ENCODE data around the gene ULK3. TPM values are rescaled to one million over a fixed set of nuclear protein-coding genes. Genes with fewer than 3 reads are reported as not detected.

ULK3 gene
- total RNA-seq, 4 donors from 2014 or later = 39.0 to 56.5 (median 48.1) TPM

GRCh38 chr15:74809242-74809641 is 33.7 kb downstream of the ULK3 start:
- Histone ChIP-seq H3K36me3 (no peaks in the 10 kb centered on the region), H3K27me3 (no peaks in the 10 kb centered on the region), H3K27ac (no peak overlapping the region), H3K9me3 (no peaks in the 10 kb centered on the region), H3K4me1 (peaks cover 0 to 9% of the 10 kb centered on the region in 2 donors), H3K4me3 (no peak overlapping the region)
- ATAC-seq = no peak
- intact Hi-C loops (cut with DNase I; ENCODE audit: low total_unique reads) = no loop called here
- DNase-seq = no peak
- TF ChIP-seq, protein P1, sequence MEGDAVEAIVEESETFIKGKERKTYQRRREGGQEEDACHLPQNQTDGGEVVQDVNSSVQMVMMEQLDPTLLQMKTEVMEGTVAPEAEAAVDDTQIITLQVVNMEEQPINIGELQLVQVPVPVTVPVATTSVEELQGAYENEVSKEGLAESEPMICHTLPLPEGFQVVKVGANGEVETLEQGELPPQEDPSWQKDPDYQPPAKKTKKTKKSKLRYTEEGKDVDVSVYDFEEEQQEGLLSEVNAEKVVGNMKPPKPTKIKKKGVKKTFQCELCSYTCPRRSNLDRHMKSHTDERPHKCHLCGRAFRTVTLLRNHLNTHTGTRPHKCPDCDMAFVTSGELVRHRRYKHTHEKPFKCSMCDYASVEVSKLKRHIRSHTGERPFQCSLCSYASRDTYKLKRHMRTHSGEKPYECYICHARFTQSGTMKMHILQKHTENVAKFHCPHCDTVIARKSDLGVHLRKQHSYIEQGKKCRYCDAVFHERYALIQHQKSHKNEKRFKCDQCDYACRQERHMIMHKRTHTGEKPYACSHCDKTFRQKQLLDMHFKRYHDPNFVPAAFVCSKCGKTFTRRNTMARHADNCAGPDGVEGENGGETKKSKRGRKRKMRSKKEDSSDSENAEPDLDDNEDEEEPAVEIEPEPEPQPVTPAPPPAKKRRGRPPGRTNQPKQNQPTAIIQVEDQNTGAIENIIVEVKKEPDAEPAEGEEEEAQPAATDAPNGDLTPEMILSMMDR (IDR thresholded peaks at IDR 0.05 in 4 of 5, conservative IDR thresholded peaks at IDR 0.05 in 1 of 5) = no peak
- TF ChIP-seq POLR2A (IDR thresholded peaks at IDR 0.05) = no peak
- in situ Hi-C loops (cut with MboI; ENCODE audit: low sequenced_read_pairs in 4 of 4) = no loop called here

DNA sequence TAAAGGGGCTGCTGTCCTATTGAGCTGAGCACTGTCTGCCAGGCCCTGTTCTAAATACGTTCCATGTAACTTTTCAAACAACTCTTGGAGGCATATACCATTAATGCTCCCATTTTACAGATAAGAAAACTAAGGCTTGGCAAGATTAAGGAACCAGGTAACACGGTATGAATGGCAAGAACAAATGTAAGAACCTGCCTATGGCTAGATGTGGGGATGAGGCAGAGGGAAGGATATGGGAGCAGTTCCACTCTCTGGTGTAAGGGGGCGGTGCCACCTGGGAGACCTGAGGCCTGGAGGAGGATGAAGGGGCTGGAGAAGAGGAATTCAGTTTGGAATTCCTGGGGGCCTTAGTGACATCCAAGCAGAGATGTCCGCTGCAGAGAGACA is 34.1 kb downstream of the ULK3 start:
- H3K4me1 ChIP-seq = peaks cover 0 to 9% of the 10 kb centered on the region in 2 donors
- H3K27ac ChIP-seq = no peak overlapping the region
- DNase-seq (no peak), ATAC-seq (no peak)
- no peaks in the 10 kb centered on the region for H3K9me3 ChIP-seq
- H3K4me3 ChIP-seq = no peak overlapping the region
- in situ Hi-C loops (cut with MboI; ENCODE audit: low sequenced_read_pairs in 4 of 4) (no loop called here), intact Hi-C loops (cut with DNase I; ENCODE audit: low total_unique reads) (no loop called here)
- no peaks in the 10 kb centered on the region for H3K36me3 ChIP-seq
- TF ChIP-seq, protein P1 (IDR thresholded peaks at IDR 0.05 in 4 of 5, conservative IDR thresholded peaks at IDR 0.05 in 1 of 5) = no peak
- no peak for TF ChIP-seq POLR2A (IDR thresholded peaks at IDR 0.05)
- no peaks in the 10 kb centered on the region for H3K27me3 ChIP-seq

GRCh38 chr15:74808078-74808839 is 34.7 kb downstream of the ULK3 start:
- TF ChIP-seq, protein P1 (IDR thresholded peaks at IDR 0.05 in 4 of 5, conservative IDR thresholded peaks at IDR 0.05 in 1 of 5) = no peak
- TF ChIP-seq POLR2A (IDR thresholded peaks at IDR 0.05) = no peak

GRCh38 chr15:74807282-74807681 is 35.7 kb downstream of the ULK3 start:
- H3K4me1 ChIP-seq = peaks cover 0 to 9% of the 10 kb centered on the region in 2 donors
- intact Hi-C loops (cut with DNase I; ENCODE audit: low total_unique reads) = no loop called here
- no peak overlapping the region for H3K27ac ChIP-seq
- TF ChIP-seq, protein P1 (IDR thresholded peaks at IDR 0.05 in 4 of 5, conservative IDR thresholded peaks at IDR 0.05 in 1 of 5) = no peak
- TF ChIP-seq POLR2A (IDR thresholded peaks at IDR 0.05) = no peak
- H3K36me3 ChIP-seq = peaks cover 0 to 6% of the 10 kb centered on the region in 2 donors
- DNase-seq (no peak), ATAC-seq (no peak)
- H3K9me3 ChIP-seq = no peaks in the 10 kb centered on the region
- no peak overlapping the region for H3K4me3 ChIP-seq
- H3K27me3 ChIP-seq = no peaks in the 10 kb centered on the region
- in situ Hi-C loops (cut with MboI; ENCODE audit: low sequenced_read_pairs in 4 of 4) = no loop called here

More at GRCh38 chr15:74808078-74808839, 34.7 kb downstream of the ULK3 start:
- DNase-seq (peak in 1 of 2 donors; percentile 33), ATAC-seq (peak; percentile 45 to 47)
- in situ Hi-C loops (cut with MboI; ENCODE audit: low sequenced_read_pairs in 4 of 4) (no loop called here), intact Hi-C loops (cut with DNase I; ENCODE audit: low total_unique reads) (no loop called here)
- H3K9me3 ChIP-seq = no peaks in the 10 kb centered on the region
- H3K36me3 ChIP-seq = no peaks in the 10 kb centered on the region
- no peaks in the 10 kb centered on the region for H3K27me3 ChIP-seq
- H3K4me3 ChIP-seq = no peak overlapping the region
- H3K4me1 ChIP-seq = peaks cover 0 to 9% of the 10 kb centered on the region in 2 donors
- no peak overlapping the region for H3K27ac ChIP-seq
